ENCODE measurements around the gene GSN.

GSN gene

DNA sequence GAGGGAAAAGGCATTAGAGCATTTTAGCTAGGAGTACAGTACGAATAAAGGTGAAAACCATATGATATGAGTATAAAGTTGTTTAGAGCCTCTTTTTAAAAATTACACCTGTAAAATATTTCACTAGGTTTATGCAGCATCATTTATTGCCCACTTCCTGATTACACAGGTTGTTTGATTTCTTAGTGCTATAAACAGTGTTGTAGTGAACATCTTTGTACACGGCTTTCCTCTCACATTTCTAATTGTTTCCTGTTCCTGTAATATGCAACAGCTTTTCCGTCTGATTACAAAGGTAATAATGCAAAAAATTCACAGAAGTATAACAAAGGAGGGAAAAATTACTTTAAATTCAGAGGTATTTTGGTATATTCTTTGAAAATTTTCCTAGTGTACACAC lies 89.0 kb downstream of the GSN start:
- DNase-seq = no peak

DNA sequence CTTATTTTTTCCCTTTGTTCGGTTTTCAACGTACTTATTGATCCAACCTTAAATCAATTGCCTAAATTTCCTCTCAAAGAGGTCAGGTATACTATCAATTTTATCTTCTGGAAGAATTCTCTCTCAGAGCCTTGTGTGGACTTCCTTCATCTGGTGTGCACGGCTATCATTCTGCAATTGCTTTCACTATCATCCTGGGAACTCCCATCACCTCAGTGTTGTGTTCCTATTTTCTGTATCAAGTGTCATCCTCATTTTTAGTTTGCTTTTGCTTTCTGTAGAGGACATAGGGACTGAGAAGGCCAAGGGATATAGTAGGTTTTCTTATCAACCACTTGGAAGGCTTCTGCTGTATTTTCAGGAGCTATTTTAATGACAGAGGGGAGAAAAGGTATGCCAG lies 90.8 kb downstream of the GSN start:
- no peak for DNase-seq

DNA sequence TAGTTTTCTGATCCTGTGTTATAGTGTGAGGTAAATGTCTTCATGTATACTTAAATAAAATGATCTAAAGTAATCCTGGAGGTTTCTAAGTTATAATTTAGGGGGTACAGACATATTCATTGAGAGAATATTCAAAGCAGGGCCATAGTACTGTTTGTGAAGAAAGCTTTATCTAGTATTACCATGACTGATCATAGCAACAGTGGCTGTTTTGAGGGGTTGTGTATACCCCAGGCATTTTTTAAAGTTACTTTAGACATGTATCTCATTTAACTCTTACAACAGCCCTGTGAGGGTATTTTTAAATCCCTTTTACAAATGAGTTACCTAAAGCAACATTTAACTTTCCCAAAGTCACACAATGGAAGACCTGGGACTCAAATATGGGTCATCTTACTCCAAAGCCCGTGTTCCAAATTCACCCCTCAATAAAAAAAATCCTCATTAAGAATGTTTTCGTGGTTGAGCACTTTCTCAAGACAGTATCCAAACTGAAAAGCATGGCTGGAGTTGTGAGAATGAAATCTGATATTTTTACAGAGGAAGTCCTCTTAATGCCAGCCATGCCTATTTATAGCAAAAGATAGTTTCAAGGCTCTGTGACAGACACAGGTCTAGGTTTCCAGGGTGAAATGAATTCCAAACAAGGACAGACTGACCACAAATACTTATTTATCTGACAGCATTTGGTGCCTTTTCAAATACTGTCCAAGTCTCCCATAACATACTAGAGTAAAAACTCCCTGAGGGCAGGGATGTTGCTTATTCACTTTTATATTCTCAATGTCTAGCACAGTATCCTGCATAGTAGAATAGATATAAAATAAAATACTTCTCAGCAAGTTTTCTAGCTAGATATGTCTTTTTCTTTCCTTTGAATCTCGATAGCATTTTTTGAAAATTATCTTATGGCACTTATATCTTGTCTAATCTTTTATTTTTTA lies 91.7 kb downstream of the GSN start:
- no peak for DNase-seq

DNA sequence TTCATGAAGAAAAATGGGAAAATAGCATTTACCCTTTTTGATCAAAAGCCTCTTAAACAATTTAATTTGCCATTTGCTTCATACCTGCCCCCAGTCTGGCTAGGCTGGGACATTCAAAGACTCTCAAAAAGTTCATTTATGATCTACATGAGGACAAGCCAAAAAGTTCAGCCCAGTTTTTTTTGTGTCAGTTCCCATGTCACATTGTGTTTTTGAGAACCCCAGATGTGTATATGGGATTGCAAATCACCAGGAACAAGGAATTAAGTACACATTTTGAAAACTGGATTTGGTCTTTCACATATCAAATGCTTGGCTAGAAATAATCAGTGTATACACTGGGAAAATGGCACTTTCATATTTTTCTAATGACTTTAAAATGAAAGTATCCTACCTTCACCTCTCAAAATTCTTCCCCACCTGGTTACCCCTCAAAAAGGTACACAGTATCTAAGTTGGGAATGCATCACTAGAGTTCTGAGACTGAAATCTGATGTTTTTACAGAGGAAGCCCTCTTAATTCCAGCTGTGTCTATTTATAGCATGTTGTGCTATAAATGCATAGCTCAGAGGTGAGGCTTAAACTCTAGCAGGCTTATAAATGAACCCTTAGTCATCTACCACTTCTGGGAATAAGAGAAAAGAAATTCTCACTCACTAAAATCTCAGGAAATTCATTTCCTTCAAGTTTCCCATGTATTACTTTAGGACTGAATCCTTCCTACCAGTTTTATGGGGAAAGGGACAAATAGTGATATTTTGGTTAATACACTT lies 92.8 kb downstream of the GSN start:
- no peak for DNase-seq

DNA sequence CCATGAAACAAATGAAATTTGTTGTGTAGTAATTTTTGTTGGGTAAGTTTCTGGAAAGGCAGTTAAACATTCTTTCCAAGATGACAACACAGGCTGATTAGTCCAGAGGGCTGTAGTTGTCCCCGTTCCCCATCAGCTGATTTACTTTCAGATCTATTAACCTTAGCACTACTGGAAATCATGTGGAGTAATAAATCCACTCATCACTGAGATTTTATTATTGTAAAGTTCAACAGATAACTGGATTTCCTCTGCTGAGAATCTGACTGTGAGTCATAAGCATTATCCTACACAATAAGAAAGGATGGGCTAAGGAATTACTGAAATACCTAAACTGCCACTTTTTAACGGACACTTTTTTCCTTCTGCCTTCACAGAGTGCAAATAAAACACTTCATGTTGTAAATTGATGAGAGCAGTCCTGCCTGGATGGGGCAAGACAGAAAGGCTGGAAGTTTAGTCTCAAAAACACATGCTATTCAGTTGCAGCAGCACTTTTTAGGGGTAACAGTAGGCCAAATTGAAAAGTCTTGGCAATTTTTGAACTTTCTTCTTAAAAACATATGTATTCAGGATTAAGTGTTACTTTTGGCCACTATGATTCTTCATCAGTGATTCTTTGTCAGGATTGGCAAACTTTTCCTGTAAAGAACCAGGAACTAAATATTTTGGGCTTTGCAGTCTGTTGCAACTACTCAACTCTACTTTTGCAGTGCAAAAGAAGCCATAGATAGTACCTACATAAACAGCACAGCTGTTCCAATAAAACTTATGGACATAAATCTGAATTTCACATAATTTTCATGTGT lies 95.1 kb downstream of the GSN start:
- no peak for DNase-seq

DNA sequence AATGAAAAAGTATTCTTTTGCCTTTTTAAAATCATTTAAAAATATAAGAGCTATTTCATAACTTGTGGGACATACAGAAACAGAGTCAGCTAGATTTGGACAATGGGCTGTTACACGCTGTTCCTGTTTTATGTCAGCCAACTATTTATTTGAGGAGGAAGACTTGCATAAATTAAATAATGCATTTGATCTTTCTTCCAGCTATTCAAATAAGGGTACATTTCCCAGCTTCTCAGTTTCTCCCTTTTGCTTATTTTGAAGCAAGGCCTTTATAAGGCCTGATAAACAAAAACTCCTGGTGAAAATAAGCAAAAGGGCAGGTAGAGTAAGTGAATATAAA lies 95.6 kb downstream of the GSN start:
- no peak for DNase-seq

DNA sequence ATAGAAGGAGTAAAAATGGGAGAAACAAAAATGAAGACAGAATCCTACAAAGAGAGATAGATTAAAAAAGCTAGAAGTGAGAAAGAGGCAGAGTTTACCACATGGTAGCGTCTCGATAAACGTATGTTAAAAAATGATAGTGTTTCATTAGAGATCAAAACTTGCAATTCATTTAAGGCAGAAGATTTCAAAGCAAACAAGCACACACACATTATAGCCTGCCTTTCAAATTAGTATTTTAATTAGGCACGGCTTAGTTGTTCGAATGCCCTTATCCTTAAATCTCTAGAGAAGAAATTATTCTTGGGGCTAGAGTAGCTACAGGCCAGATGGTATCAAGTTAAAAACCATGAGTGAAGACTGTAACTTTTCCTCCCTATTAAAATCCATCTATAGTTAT lies 96.1 kb downstream of the GSN start:
- no peak for DNase-seq

DNA sequence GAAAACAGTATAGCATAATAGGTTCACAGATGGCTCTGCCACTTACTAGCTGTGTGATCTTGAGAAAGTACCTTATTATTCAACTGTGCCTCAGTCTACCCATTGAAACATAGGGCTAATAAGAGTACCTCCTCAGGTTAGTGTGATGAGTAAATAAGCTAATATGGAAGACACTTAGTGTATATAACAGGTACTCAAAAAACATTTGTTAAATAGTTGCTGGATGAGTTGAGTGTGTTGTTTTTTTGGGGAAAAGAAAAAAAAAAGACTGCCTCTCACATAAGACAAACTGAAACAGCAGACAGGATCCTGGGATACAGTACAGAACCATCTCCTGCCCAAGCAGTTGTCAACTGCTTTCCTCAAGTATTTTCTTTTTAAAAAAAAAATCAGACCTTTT lies 96.9 kb downstream of the GSN start:
- no peak for DNase-seq

DNA sequence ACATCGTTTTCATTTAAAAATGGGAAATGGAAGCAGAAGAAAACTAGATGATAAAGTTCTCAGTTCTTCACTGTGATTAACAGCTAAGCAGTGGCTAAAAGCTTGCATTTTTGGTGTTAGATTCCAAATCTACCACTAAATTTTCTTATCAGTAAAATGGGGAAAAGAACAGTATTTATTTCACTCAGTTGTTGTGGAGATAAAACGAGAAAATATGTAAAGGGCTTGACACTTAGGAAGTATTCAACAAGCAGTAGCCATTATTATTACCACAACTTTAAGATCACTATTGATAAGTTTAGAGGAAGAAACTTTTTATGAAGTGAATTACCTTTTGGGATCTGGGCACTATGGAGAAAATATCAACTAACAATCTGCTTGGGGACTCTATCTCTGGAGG lies 97.6 kb downstream of the GSN start:
- no peak for DNase-seq

DNA sequence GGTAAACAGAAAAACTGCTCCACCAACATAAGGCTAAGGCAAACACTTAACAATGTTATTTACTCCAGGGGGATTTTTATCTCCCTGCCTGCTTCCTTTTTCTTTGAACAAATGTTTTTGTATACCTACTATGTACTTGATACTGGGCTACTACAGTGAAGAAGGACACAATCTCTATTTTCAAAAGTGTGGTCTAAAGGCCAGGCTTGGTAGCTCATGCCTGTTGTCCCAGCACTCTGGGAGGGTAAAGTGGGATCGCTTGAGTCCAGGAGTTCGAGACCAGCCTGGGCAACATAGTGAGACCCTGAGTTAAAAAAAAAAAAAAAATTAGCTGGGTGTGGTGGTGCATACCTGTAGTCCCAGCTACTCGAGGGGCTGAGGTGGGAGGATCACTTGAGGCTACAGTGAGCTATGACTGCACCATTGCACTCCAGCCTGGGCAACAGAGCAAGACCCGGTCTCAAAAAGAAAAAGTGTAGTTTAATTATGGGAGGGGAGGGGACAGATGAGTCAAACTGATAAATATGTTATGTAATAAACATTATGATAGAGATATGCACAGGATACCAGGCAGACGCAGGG lies 98.7 kb downstream of the GSN start:
- no peak for DNase-seq

DNA sequence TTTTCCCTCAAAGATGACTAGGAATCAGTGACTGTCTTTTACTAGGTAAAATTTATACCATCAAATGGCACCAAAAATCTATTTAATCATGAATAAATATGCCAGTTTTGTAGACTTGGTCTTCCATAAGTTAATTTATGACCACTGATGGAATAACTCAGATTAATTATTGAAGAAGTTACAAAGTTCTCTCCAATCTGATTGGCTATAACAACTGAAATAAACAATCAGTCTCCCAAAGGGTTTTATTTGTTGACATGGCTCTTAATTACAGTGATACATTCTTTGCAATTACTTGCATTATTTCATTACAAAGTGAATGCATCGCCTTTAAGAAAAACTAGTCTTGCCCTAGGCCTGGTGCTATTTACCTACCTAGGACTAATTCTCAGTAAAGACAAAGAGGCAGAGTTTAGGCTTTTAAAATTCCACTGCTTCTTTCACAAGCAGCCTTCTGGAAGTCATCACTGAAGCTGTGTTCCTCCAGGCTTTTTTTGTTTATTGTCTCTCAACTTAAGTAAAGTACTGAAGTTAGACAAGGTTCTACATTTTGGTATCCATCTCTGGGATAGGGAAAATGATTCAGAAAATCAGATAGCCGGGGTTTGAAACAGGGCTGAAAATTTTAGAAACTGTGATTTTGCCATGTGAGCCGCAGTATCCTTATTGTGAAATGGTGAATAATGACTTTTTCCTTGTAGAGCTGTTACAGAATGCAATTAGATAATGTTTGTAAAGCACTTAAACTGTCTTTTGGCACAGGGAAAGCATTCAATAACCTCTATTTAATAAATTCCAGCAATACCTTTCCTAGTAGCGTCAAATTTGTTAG lies 99.6 kb downstream of the GSN start:
- no peak for DNase-seq

DNA sequence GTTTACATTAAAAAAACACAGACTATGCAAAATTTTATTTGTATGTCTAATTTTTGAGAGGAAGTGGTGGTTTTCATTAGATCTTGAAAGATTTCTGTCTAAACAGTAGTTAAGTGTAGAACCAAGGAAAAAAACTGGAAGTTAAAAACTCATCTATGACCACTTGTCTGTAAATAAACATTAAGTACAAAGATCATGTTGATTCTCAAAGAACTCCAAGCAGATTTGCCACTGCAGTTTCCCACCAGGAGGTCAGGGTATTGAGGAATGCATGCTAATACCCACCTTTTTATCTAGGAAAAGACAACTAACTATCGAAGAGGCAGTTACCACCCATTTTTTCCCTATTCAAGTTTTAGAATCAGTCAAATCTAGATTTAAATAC lies 100.2 kb downstream of the GSN start:
- DNase-seq = no peak

DNA sequence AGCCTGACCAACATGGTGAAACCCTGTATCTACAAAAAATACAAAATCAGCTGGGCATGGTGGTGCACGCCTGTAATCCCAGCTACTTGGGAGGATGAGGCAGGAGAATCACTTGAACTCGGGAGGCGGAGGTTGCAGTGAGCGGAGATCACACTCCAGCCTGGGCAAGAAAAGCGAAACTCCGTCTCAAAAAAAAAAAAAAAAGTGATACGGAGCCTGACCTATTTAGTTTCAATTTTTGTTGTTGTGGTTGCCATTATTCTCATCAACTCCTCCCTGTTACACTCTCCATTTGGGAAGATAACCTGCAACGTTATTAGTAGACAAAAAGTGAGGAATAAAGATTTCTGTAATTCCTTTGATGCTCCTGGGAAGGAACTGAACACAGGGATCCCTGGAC lies 100.8 kb downstream of the GSN start:
- no peak for DNase-seq

DNA sequence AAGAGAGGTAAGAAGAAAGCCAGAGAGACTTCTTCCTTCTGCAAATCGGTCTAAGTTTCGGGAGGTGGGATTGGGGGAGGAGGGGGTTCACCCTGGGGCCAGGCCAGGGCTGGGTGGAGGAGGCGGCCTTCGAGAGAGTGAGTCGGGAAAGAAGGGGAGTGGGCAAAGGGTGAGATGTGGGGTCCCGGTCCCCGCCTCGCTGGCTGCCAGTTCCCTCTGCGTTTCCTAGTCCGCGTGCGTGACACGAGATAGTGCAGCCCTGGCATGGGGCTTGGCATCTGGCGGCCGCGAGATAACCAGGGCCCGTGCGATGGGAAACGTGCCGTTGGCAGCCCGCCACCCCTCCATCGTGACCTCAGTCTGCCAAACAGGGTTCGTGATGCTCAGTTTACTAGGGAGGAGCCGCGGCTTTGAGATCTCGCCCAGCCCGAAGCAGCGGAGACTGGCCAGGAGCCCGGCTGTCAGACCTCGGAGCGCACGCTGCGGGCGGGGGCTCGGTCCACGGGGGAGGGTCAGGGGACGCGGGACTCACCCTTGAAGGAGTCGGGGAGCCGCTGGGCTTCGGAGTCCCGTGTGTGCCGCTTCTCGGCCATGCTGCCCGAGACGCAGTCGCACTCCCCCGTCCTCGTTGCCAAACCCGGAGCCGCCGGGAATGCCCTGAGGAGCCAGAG lies 101.8 kb downstream of the GSN start, which contains the start of gene STOM:
TSS of gene STOM (minus strand) at position 656 of the 671 bp plus-strand sequence. CDS start at position 593, 63 bp downstream.
- no peak for DNase-seq

DNA sequence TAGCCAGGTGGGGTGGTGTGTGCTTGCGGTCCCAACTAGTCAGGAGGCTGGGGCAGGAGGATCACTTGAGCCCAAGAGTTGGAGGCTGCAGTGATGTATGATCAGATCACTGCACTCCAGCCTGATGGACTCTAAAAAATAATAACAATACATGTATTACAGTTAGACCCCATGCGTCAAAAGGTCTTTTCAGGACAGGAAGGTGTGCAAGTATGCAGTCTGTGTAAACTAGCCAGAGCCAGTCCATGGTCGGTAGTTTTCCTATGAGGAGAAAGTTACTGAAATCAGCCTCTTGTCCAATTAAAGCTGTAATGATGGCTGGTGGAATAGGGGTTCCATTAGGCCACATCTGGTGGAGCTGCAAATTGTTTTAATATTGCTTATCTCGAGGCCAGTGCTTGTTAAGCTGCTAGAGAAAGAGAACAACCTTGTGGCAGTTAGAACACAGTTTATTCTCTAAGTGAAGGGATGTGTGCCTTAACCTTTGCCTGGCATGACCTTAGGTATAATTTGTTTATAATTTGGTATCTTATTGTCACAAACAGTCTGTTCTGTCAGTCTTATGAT lies 103.6 kb downstream of the GSN start:
- DNase-seq = no peak

DNA sequence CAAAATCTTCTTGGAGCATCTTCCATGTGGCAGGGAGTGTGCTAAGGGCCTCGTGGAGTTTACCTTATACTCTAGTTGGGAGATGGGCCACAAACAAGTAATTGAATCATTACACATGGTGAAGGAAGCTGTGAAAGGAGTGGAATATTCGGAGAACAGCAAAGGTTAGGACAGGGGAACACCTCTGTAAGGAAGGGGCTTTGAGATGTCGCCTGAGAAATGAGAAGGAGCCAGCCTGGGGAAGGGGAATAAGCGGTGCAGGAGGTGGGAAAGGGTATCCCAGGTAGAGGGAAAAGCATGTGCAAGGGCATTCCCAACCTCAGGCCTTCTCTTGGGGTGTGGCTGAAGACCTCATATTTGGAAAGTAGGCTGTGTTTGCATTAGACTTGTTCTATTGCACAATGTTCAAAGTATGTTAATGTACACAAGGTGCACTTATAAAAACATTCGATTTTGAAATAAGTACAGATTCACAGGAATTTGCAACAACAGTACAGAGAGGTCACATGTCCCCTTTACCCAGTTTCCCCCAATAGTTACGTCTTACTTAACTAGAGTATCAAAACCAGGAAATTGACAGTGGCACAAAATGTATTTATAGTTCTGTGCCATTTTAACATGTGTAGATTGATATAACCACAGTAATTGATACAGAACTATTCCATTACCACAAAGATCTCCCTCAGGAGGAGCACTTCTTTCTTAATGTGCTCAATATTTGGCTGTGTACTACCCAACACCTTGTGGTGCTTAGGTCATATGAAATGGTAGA lies 104.5 kb downstream of the GSN start:
- DNase-seq = no peak

DNA sequence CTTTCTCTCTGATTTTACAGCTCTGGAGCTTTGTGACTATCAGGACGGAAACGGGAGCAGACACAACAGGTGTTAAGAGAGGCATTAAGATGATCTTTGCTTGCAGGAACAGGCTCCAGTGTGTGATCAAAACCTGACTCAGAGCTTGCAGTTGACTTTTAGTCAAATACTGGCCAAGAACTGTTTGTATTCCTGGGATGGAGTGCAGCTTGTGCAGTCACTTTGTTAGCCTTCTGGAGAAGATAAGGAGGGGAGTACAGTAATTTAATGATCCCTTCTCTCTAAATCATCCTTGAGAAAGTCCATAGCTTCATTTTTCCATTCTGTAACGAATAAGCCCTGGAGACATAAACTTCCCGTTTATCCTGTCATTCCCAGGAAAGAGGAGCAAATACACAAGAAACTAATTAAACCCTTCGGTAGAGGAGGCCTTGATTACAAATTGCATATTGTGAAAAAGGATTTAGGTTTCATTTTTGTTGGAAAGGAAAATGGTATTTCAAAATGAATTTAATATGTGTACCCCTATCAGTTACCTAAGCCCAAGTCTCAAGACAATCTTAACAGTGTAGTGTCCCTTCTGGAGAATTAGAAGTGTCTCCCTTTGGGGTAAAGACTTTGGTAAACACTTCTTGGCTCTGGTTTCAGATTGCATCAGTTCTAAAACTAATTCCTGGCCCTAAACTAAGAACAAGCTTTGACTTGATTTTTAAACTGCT lies 105.2 kb downstream of the GSN start:
- no peak for DNase-seq

DNA sequence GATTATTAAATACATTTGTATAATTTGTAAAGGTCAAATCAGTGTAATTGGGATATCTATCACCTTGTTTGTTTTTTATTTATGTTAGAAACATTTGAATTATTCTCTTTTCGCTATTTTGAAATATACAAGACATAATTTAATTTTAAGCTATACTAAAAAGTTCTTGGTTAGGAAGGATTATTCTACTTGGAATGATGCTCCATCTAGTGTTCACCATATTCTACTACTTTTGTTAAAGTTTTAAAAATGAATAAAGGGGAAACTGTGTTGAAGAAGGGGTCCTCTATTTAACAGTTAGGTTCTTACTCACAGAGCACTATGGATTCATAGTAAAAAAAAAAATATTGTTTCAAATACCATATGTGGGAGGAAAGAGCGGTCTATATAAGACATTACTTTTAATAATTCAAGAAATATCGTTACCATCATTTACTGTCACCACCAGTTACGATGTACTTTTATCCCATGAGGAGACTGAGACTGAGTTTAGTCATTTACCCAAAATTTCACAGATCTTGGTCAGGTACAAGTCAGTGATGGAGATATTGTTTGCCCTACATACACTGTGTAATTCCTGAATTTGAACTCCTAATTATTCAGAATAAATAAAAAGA lies 108.4 kb downstream of the GSN start:
- DNase-seq = no peak

DNA sequence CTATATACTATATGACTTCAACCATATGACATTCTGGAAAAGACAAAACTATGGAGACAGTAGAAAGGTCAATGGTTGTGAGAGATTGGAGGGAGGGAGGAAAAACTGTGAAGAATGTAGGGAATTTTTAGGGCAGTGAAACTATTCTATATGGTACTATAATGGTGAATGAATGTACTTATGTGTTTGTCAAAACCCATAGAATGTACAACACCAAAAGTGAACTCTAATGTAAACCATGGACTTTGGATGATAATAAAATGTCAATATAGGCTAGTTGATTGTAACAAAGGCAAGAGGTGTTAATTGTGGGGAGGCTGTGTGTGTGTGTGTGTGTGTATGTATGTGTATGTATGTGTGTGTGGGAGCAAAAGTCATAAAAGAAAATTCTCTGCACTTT lies 112.9 kb downstream of the GSN start:
- DNase-seq = no peak

Data from NCI-H1105 treated with DMSO at 0.1 percent for 48 hours (cell line).